Ascending aorta (tissue), 2 donors: ENCODE data around the gene PDE6G. TPM values are rescaled to one million over a fixed set of nuclear protein-coding genes. Genes with fewer than 3 reads are reported as not detected.

Source experiments
- DNase-seq, 2 donors: peaks; one replicate each; pipeline ENCODE4 v3.0.0-alpha.2; 2019; ENCODE audit warnings: low spot score in 2 of 2
- H3K27ac ChIP-seq, 2 donors: fragments of 200-600 bp; sonication (generic); one replicate each; pipeline ENCODE4 v1.5.1; 2016 to 2017; ENCODE audit warnings: mild to moderate bottlenecking in 1 of 2
- H3K27me3 ChIP-seq: fragments of 200-600 bp; sonication (generic); one replicate; pipeline ENCODE4 v1.5.1; 2017
- H3K36me3 ChIP-seq, 2 donors: fragments of 200-600 bp; sonication (generic); one replicate each; pipeline ENCODE4 v1.5.1; 2016
- H3K4me1 ChIP-seq, 2 donors: fragments of 200-600 bp; sonication (generic); one replicate each; pipeline ENCODE4 v1.5.1; 2016 to 2017; ENCODE audit warnings: mild to moderate bottlenecking in 1 of 2
- H3K4me3 ChIP-seq, 2 donors: fragments of 200-600 bp; sonication (generic); one replicate each; pipeline ENCODE4 v1.5.1; 2016 to 2017; ENCODE audit warnings: mild to moderate bottlenecking in 1 of 2
- H3K9me3 ChIP-seq, 2 donors: fragments of 200-600 bp; sonication (generic); one replicate each; pipeline ENCODE4 v1.5.1; 2016
- intact Hi-C: fragments of 100-400 bp; cut with DNase I; formaldehyde crosslinking; loops from one replicate; pipeline ENCODE4 v1.15.1; 2023
- total RNA-seq: library from RNA; depleted of rRNA; stranded (reverse); fragments of >200 nt; gene quantifications from one replicate; pipeline ENCODE4 v1.1.0, GENCODE V29; 2016
- TF ChIP-seq, protein P1 (sequence below), 3 experiments: fragments of 200-600 bp in 2 of 3; fragments of 450-650 bp in 1 of 3; sonication (generic) in 2 of 3; IDR thresholded peaks; one replicate each; pipeline ENCODE4 v1.5.1; 2016 to 2019; ENCODE audit warnings: antibody characterized with exemption in 3 of 3, mild to moderate bottlenecking in 1 of 3, moderate library complexity in 1 of 3

The PDE6G gene
- total RNA-seq, 1 donor from 2014 or later = not detected

DNA sequence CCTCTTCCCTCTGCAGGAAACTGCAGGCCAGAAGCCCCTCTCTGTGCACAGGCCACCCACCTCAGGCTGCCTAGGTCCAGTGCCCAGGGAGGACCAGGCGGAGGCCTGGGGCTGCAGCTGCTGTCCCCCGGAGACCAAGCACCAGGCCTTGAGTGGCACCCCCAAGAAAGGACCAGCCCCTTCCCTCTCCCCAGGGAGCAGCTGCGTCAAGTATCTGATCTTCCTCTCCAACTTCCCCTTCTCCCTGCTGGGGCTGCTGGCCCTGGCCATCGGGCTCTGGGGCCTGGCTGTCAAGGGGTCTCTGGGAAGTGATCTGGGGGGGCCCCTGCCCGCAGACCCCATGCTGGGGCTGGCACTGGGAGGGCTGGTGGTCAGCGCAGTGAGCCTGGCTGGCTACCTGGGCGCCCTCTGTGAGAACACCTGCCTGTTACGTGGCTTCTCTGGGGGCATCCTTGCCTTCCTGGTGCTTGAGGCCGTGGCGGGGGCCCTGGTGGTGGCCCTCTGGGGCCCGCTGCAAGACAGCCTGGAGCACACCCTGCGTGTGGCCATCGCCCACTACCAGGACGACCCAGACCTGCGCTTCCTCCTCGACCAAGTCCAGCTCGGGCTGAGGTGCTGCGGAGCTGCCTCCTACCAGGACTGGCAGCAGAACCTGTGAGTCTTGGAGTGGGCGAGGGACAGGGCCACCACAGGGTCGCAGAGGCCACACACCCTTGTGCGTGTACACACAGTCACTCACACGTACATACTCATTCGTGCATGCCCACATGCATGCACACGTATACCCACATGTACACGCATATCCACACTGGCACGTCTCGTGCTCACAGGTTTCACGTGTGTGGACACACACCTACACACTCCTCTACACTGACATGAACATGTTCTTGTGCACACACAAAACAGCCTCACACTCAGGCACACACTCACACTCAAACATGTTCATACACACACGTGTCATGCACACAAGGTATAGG, 11.1 kb downstream of the PDE6G start:
- no peaks in the 10 kb centered on the region for H3K4me1 ChIP-seq
- no peaks in the 10 kb centered on the region for H3K36me3 ChIP-seq
- no peaks in the 10 kb centered on the region for H3K27me3 ChIP-seq
- H3K27ac ChIP-seq = no peak overlapping the region
- DNase-seq = no peak
- H3K4me3 ChIP-seq = no peak overlapping the region
- peaks cover 0 to 4% of the 10 kb centered on the region in 2 donors for H3K9me3 ChIP-seq
- intact Hi-C loops = no loop called here
- TF ChIP-seq, protein P1, sequence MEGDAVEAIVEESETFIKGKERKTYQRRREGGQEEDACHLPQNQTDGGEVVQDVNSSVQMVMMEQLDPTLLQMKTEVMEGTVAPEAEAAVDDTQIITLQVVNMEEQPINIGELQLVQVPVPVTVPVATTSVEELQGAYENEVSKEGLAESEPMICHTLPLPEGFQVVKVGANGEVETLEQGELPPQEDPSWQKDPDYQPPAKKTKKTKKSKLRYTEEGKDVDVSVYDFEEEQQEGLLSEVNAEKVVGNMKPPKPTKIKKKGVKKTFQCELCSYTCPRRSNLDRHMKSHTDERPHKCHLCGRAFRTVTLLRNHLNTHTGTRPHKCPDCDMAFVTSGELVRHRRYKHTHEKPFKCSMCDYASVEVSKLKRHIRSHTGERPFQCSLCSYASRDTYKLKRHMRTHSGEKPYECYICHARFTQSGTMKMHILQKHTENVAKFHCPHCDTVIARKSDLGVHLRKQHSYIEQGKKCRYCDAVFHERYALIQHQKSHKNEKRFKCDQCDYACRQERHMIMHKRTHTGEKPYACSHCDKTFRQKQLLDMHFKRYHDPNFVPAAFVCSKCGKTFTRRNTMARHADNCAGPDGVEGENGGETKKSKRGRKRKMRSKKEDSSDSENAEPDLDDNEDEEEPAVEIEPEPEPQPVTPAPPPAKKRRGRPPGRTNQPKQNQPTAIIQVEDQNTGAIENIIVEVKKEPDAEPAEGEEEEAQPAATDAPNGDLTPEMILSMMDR (IDR thresholded peaks at IDR 0.05) = no peak

DNA sequence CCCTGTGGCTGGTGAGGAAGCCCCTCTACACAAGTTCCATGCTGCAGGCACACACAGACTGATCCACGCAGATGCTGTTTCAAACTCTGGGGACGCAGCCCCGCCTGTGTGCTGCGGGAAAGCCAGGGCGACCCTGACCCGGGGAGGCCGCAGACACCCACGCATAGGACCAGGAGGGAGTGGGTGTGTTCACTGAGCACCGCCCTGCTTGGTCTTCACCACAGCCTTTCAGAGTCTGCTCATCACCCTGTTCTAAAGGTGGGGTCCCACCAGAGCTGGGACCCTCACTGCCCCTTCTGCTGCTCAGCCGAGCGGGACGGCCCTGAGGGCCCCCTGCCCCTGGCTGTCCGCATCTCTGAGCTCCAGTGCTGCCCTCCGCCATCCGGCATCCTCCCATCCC, 11.8 kb downstream of the PDE6G start:
- H3K4me3 ChIP-seq = no peak overlapping the region
- intact Hi-C loops = no loop called here
- H3K27me3 ChIP-seq = no peaks in the 10 kb centered on the region
- no peak overlapping the region for H3K27ac ChIP-seq
- H3K9me3 ChIP-seq = peaks cover 0 to 4% of the 10 kb centered on the region in 2 donors
- no peaks in the 10 kb centered on the region for H3K36me3 ChIP-seq
- TF ChIP-seq, protein P1 (IDR thresholded peaks at IDR 0.05) = no peak
- no peaks in the 10 kb centered on the region for H3K4me1 ChIP-seq
- no peak for DNase-seq

DNA sequence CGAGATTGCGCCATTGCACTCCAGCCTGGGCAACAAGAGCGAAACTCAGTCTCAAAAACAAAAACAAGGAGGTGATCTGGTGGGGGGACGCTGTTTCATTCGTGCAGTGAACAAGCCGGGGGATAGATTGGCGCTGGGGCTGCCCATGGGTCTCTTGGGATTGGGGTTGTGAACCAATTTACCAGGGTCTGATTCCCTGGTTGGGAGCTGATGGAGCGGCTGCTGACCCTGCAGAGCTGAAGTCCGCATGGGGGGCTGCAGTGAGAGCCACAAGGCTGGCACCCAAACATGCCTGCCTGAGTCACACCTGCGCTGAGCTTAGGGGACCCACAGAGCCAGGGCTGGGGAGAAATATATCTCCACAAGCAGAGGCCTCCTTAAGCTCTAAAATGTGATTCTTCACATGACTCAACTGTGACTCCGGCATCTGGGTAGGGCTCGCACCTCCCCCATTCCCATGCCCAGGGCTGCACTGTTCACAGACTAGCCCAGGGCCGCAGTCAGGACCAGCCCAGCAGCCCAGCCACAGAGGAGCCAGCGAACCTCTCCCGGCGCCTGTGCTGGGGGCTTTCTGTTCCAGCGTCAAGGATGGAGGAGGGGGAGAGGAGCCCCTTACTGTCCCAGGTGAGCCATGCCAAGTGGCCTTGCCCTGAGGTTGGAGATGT, 14.4 kb downstream of the PDE6G start:
- Histone ChIP-seq H3K9me3 (no peaks in the 10 kb centered on the region), H3K27ac (no peak overlapping the region), H3K27me3 (no peaks in the 10 kb centered on the region), H3K4me3 (no peak overlapping the region), H3K4me1 (no peaks in the 10 kb centered on the region), H3K36me3 (no peaks in the 10 kb centered on the region)
- DNase-seq = no peak
- intact Hi-C loops = no loop called here
- TF ChIP-seq, protein P1 (IDR thresholded peaks at IDR 0.05) = no peak

DNA sequence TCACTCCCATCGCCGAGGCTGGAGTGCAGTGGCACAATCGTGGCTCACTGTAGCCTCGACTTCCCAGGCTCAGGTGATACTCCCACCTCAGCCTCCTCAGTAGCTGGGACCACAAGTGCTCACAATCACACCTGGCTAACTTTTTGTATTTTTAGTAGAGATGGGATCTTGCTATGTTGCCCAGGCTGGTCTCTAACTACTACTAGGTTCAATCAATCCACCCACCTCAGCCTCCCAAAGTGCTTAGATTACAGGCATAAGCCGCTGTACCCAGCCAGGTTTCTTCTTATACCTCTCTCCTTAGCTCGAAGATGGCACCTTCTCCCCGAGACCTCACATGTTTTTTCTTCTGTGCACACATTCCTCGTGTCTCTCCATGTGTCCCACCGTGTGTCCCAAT, 16.3 kb downstream of the PDE6G start:
- no peaks in the 10 kb centered on the region for H3K36me3 ChIP-seq
- H3K9me3 ChIP-seq = no peaks in the 10 kb centered on the region
- DNase-seq = no peak
- intact Hi-C loops = no loop called here
- no peak overlapping the region for H3K4me3 ChIP-seq
- H3K27ac ChIP-seq = no peak overlapping the region
- H3K4me1 ChIP-seq = peaks cover 9 to 11% of the 10 kb centered on the region in 2 donors
- TF ChIP-seq, protein P1 (IDR thresholded peaks at IDR 0.05) = no peak
- no peaks in the 10 kb centered on the region for H3K27me3 ChIP-seq

DNA sequence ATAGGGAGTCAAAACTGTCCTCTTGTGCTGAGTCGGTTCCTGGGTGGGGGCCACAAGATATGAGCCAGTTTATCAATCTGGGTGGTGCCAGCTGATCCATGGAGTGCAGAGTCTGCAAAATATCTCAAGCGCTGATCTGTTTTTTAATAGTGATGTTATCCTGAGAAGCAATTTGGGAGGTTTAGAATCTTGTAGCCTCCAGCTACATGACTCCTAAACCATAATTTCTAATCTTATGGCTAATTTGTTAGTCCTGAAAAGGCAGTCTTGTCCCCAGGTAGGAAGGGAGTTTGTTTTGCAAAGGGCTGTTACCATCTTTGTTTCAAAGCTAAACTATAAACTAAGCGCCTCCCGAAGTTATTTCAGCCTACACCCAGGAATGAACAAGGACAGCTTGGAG, 17.7 kb downstream of the PDE6G start:
- TF ChIP-seq, protein P1 (IDR thresholded peaks at IDR 0.05) = no peak
- intact Hi-C loops = loop anchor here (5.0 kb wide), 1 partner anchor 64 kb away; the partner anchor contains the start of gene MRPL12
- no peak overlapping the region for H3K4me3 ChIP-seq
- H3K27ac ChIP-seq = no peak overlapping the region
- no peaks in the 10 kb centered on the region for H3K36me3 ChIP-seq
- DNase-seq = no peak
- H3K4me1 ChIP-seq = peaks cover 9 to 17% of the 10 kb centered on the region in 2 donors
- no peaks in the 10 kb centered on the region for H3K9me3 ChIP-seq
- no peaks in the 10 kb centered on the region for H3K27me3 ChIP-seq
